Adrenal gland (tissue), 12 donors: Measurements from ENCODE around the gene FBXW7. TPM values are rescaled to one million over a fixed set of nuclear protein-coding genes. Genes with fewer than 3 reads are reported as not detected.

Experiments
- DNase-seq, 7 donors: peaks; one replicate each; pipeline ENCODE4 v3.0.0-alpha.2; 2019 to 2020
- H3K27ac ChIP-seq, 5 donors: fragments of 200-600 bp; sonication (generic) in 4 of 5; 1 replicate in 3 of 5; 2 replicates in 2 of 5; pipeline versions ENCODE4 v1.5.1 to v1.8.0; 2016 to 2020; ENCODE audit warnings: mild to moderate bottlenecking in 1 of 5
- H3K27me3 ChIP-seq: fragments of 200-600 bp; 2 replicates; pipeline ENCODE4 v1.8.0; 2021
- H3K36me3 ChIP-seq, 2 donors: fragments of 200-600 bp; replicated peaks in 1 of 2; 1 replicate in 1 of 2; 2 replicates in 1 of 2; pipeline versions ENCODE4 v1.5.1 to v1.8.0; 2018 to 2022
- H3K4me1 ChIP-seq, 2 donors: fragments of 200-600 bp; replicated peaks in 1 of 2; 1 replicate in 1 of 2; 2 replicates in 1 of 2; pipeline versions ENCODE4 v1.5.1 to v1.8.0; 2018 to 2021
- H3K4me3 ChIP-seq, 4 donors: fragments of 200-600 bp; sonication (generic) in 3 of 4; one replicate each; pipeline ENCODE4 v1.5.1; 2016 to 2018
- H3K9me3 ChIP-seq, 3 donors: fragments of 200-600 bp; sonication (generic) in 1 of 3; replicated peaks in 1 of 3; 1 replicate in 2 of 3; 2 replicates in 1 of 3; pipeline versions ENCODE4 v1.5.1 to v1.8.0; 2016 to 2021
- POLR2A ChIP-seq, 2 donors: fragments of 450-650 bp; IDR thresholded peaks; one replicate each; pipeline ENCODE4 v1.6.1; 2017; ENCODE audit warnings: antibody characterized with exemption in 2 of 2, mild to moderate bottlenecking in 2 of 2, moderate library complexity in 1 of 2
- WGBS, 4 donors: extraction: QIAGEN DNeasy Blood & Tissue Kit in 2 of 4; methylation state at CpG; one replicate each; pipeline versions ENCODE4 v1.1.5 to v1.1.7; 2013 to 2017; 5-methylcytosine and 5-hydroxymethylcytosine counted together
- intact Hi-C, 2 donors: fragments of 100-400 bp; cut with DNase I; formaldehyde crosslinking; loops; one replicate each; pipeline versions ENCODE4 v1.14.1 to v1.15.0; 2022 to 2023
- polyA plus RNA-seq, 3 donors: library from polyadenylated mRNA; stranded (reverse); fragments of 200-250 nt in 2 of 3; fragments of 350-450 nt in 1 of 3; fragmentation: Illumina TruSeq in 1 of 3; extraction: RNeasy Lipid Tissue Mini Kit (QIAGEN cat#74804) in 1 of 3; gene quantifications; one replicate each; pipeline ENCODE4 v1.2.3, GENCODE V29; 2013 to 2014
- total RNA-seq, 9 donors: library from RNA; depleted of rRNA in 4 of 9; stranded (reverse); fragments of >200 nt in 4 of 9; fragments of 120-200 nt in 1 of 9; fragmentation: NEBNext Ultra II Directional in 1 of 9; extraction: Animal tissue kit (Norgen Biotek cat#: 25700) in 1 of 9; gene quantifications; one replicate each; pipeline versions ENCODE4 v1.1.0 to v1.2.4, GENCODE V29; 2013 to 2023
- TF ChIP-seq, protein P1 (sequence below), 6 experiments: fragments of 450-650 bp in 4 of 6; fragments of 200-600 bp in 2 of 6; sonication (generic) in 1 of 6; IDR thresholded peaks; 1 replicate in 5 of 6; 2 replicates in 1 of 6; pipeline versions ENCODE4 v1.5.1 to v1.8.0; 2016 to 2021; ENCODE audit warnings: antibody characterized with exemption in 6 of 6, mild to moderate bottlenecking in 2 of 6, moderate library complexity in 1 of 6
- donor health status: healthy with polysubstance abuse.
- donor health status: Bipolar disorder and iron deficiency.
- donor health status: DM: yes; HTN: yes; CAD: no.
- donor health status: DM: no; HTN: no; CAD: no.
- donor health status: DM: no; HTN: no; CAD: no.
- donor health status: DM: yes; HTN: yes; CAD: no.

The FBXW7 gene
- total and polyA plus RNA-seq, 12 donors, result 17.6 to 55.5 (median 30.9) TPM

DNA sequence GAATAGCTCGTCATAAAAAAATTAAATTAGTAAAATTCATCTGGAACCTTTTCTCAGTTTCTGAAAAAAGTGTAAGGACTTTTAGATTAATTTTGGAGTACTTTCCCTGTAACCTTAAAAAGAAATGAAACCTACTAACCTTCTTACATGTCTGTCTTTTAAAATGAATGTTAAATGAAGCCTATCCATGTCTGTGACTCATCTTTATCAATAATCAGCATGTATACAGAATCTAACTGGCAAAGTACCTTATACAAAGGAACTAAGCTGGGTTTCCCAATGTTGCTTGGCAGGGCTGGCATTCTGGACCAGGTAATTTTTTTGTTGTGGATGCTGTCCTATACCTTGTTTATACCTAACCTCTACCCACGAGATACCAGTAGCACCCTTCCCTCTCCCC lies 13.6 kb downstream of the FBXW7 start:
- no peak overlapping the region for H3K27ac ChIP-seq
- no peak for DNase-seq
- no peak overlapping the region for H3K4me3 ChIP-seq
- WGBS, 4 donors, result 83 to 97% (median 93%) methylated on average over 2 of the region's 2 CpGs
- TF ChIP-seq POLR2A (IDR thresholded peaks at IDR 0.05), result no peak
- TF ChIP-seq, protein P1, sequence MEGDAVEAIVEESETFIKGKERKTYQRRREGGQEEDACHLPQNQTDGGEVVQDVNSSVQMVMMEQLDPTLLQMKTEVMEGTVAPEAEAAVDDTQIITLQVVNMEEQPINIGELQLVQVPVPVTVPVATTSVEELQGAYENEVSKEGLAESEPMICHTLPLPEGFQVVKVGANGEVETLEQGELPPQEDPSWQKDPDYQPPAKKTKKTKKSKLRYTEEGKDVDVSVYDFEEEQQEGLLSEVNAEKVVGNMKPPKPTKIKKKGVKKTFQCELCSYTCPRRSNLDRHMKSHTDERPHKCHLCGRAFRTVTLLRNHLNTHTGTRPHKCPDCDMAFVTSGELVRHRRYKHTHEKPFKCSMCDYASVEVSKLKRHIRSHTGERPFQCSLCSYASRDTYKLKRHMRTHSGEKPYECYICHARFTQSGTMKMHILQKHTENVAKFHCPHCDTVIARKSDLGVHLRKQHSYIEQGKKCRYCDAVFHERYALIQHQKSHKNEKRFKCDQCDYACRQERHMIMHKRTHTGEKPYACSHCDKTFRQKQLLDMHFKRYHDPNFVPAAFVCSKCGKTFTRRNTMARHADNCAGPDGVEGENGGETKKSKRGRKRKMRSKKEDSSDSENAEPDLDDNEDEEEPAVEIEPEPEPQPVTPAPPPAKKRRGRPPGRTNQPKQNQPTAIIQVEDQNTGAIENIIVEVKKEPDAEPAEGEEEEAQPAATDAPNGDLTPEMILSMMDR (IDR thresholded peaks at IDR 0.05), result no peak
- H3K36me3 ChIP-seq, result no peaks in the 10 kb centered on the region
- no peaks in the 10 kb centered on the region for H3K4me1 ChIP-seq
- intact Hi-C loops, result no loop called here
- no peaks in the 10 kb centered on the region for H3K27me3 ChIP-seq
- no peaks in the 10 kb centered on the region for H3K9me3 ChIP-seq

DNA sequence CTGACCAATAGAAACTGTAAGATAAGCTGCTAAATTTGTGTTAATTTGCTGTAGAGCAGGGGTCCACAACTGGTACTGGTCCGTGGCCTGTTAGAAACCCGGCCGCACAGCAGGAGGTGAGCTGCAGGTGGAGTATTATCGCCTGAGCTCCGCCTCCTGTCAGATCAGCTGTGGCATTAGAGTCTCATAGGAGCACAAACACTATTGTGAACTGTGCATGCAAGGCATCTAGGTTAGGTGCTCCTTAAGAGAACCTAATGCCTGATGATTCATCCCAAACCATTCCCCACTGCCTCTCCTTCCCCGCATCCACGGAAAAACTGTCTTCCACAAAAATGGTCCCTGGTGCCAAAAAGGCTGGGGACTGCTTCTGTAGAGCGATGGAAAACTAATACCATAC lies 19.7 kb downstream of the FBXW7 start:
- TF ChIP-seq, protein P1 (IDR thresholded peaks at IDR 0.05), result no peak
- no peak for TF ChIP-seq POLR2A (IDR thresholded peaks at IDR 0.05)
- Histone ChIP-seq H3K27ac (no peak overlapping the region), H3K27me3 (no peaks in the 10 kb centered on the region), H3K4me3 (no peak overlapping the region), H3K36me3 (no peaks in the 10 kb centered on the region), H3K9me3 (no peaks in the 10 kb centered on the region), H3K4me1 (no peaks in the 10 kb centered on the region)
- intact Hi-C loops, result no loop called here
- WGBS, 4 donors, result 91 to 94% (median 92%) methylated on average over 8 of the region's 8 CpGs
- DNase-seq, result no peak

DNA sequence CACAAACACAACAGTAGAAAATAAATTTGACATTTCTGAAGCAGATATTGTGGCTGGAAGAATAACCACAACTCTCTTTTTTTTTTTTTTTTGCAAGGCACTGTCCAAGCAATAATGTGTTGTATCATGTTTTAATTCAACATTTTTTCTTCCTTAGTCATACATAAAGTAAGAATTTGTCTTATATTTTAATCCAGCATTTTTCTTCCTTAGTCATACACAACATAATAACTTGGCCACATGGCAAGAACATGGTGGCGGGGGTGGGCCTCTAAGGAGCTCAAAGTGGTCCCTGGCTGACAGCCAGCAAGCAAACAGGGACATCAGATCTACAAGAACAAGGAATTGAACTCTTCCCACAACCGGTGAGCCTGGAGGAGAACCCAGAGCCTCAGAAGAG lies 20.2 kb downstream of the FBXW7 start:
- H3K4me3 ChIP-seq, result no peak overlapping the region
- no peaks in the 10 kb centered on the region for H3K4me1 ChIP-seq
- no peak overlapping the region for H3K27ac ChIP-seq
- TF ChIP-seq, protein P1 (IDR thresholded peaks at IDR 0.05), result no peak
- no peak for TF ChIP-seq POLR2A (IDR thresholded peaks at IDR 0.05)
- H3K36me3 ChIP-seq, result no peaks in the 10 kb centered on the region
- 87 to 98% (median 95%) methylated on average over 2 of the region's 2 CpGs for WGBS, 4 donors
- DNase-seq, result no peak
- intact Hi-C loops, result no loop called here
- H3K27me3 ChIP-seq, result no peaks in the 10 kb centered on the region
- H3K9me3 ChIP-seq, result no peaks in the 10 kb centered on the region

DNA sequence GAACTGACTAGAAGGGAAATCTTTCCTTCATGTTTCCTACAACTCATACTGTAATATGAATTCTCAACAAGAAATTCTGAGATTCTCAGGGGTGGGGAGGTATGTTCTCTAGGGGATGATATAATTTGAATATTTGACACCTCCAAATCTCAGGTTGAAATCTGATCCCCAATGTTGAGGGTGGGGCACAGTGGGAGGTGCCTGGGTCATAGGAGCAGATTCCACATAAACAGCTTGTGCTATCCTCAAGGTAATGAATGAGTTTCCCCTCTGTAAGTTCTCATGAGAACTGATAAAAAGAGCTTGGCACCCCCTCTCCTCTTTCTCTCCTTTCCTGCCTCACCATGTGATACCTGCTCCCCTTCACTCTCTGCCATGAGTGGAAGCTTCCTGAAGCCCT lies 21.5 kb downstream of the FBXW7 start:
- Histone ChIP-seq H3K4me3 (no peak overlapping the region), H3K9me3 (no peaks in the 10 kb centered on the region), H3K4me1 (no peaks in the 10 kb centered on the region), H3K27me3 (no peaks in the 10 kb centered on the region), H3K36me3 (no peaks in the 10 kb centered on the region), H3K27ac (no peak overlapping the region)
- intact Hi-C loops, result no loop called here
- TF ChIP-seq, protein P1 (IDR thresholded peaks at IDR 0.05), result no peak
- TF ChIP-seq POLR2A (IDR thresholded peaks at IDR 0.05), result no peak
- DNase-seq, result no peak
